ENCODE measurements around the gene NAALAD2.

NAALAD2 gene

GRCh38 chr11:90187839-90188238 lies 53.4 kb downstream of the NAALAD2 start:
- Histone ChIP-seq H3K4me1 (no peaks in the 10 kb centered on the region), H3K79me2 (no peaks in the 10 kb centered on the region), H2AFZ (no peak overlapping the region), H3K4me2 (ENCODE audit: low read length) (no peak overlapping the region), H3K27ac (no peak overlapping the region), H3K36me3 (ENCODE audit: control insufficient read depth, insufficient read depth, low read length) (no peaks in the 10 kb centered on the region), H3K27me3 (ENCODE audit: control insufficient read depth, insufficient read depth, low read length) (no peaks in the 10 kb centered on the region), H3K9ac (no peak overlapping the region), H3K4me3 (ENCODE audit: low read depth, low read length) (no peak overlapping the region), H3K9me3 (ENCODE audit: control insufficient read depth, low read length) (no peaks in the 10 kb centered on the region)
- TF ChIP-seq CTCF (IDR thresholded peaks at IDR 0.05): no peak

DNA sequence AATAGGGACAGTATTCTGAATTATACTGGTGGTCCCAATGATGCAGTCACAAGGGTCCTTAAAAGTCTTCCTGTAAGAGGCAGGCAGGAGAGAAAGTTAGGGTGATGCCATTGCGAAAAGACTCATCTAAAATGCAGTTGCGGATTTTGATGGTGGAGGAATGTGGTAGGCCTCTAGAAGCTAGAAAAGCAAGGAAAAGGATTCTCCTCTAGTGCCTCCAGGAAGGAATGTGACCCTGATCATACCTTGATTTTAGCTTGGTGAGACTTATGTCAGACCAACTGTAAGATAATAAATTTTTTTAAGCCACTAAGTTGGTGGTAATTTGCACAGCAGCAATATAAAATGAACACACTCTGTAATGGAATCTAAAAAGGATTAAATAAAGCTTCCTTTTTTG lies 54.5 kb downstream of the NAALAD2 start:
- Histone ChIP-seq H3K4me3 (ENCODE audit: low read depth, low read length) (no peak overlapping the region), H3K4me1 (no peaks in the 10 kb centered on the region), H2AFZ (no peak overlapping the region), H3K27me3 (ENCODE audit: control insufficient read depth, insufficient read depth, low read length) (no peaks in the 10 kb centered on the region), H3K9ac (no peak overlapping the region), H3K27ac (no peak overlapping the region), H3K36me3 (ENCODE audit: control insufficient read depth, insufficient read depth, low read length) (no peaks in the 10 kb centered on the region), H3K4me2 (ENCODE audit: low read length) (no peak overlapping the region), H3K9me3 (ENCODE audit: control insufficient read depth, low read length) (no peaks in the 10 kb centered on the region), H3K79me2 (no peaks in the 10 kb centered on the region)
- no peak for TF ChIP-seq CTCF (IDR thresholded peaks at IDR 0.05)

GRCh38 chr11:90192869-90193582 lies 58.6 kb downstream of the NAALAD2 start:
- no peak overlapping the region for H2AFZ ChIP-seq
- no peak overlapping the region for H3K27ac ChIP-seq
- H3K36me3 ChIP-seq (ENCODE audit: control insufficient read depth, insufficient read depth, low read length): no peaks in the 10 kb centered on the region
- H3K27me3 ChIP-seq (ENCODE audit: control insufficient read depth, insufficient read depth, low read length): no peaks in the 10 kb centered on the region
- no peak for TF ChIP-seq CTCF (IDR thresholded peaks at IDR 0.05)
- no peaks in the 10 kb centered on the region for H3K79me2 ChIP-seq
- H3K4me1 ChIP-seq: no peaks in the 10 kb centered on the region
- no peak overlapping the region for H3K9ac ChIP-seq
- no peak overlapping the region for H3K4me3 ChIP-seq (ENCODE audit: low read depth, low read length)
- no peak overlapping the region for H3K4me2 ChIP-seq (ENCODE audit: low read length)
- no peaks in the 10 kb centered on the region for H3K9me3 ChIP-seq (ENCODE audit: control insufficient read depth, low read length)

GRCh38 chr11:90197377-90197776 lies 62.9 kb downstream of the NAALAD2 start:
- no peak overlapping the region for H3K9ac ChIP-seq
- H2AFZ ChIP-seq: no peak overlapping the region
- H3K4me3 ChIP-seq (ENCODE audit: low read depth, low read length): no peak overlapping the region
- H3K27me3 ChIP-seq (ENCODE audit: control insufficient read depth, insufficient read depth, low read length): no peaks in the 10 kb centered on the region
- TF ChIP-seq CTCF (IDR thresholded peaks at IDR 0.05): no peak
- H3K4me1 ChIP-seq: no peaks in the 10 kb centered on the region
- no peak overlapping the region for H3K27ac ChIP-seq
- no peaks in the 10 kb centered on the region for H3K9me3 ChIP-seq (ENCODE audit: control insufficient read depth, low read length)
- H3K79me2 ChIP-seq: no peaks in the 10 kb centered on the region
- H3K4me2 ChIP-seq (ENCODE audit: low read length): no peak overlapping the region
- H3K36me3 ChIP-seq (ENCODE audit: control insufficient read depth, insufficient read depth, low read length): no peaks in the 10 kb centered on the region

GRCh38 chr11:90202342-90202741 lies 67.9 kb downstream of the NAALAD2 start:
- Histone ChIP-seq H3K27ac (no peak overlapping the region), H3K36me3 (ENCODE audit: control insufficient read depth, insufficient read depth, low read length) (no peaks in the 10 kb centered on the region)

More at GRCh38 chr11:90202342-90202741, 67.9 kb downstream of the NAALAD2 start:
- no peak overlapping the region for H3K9ac ChIP-seq
- TF ChIP-seq CTCF (IDR thresholded peaks at IDR 0.05): no peak
- no peak overlapping the region for H3K4me3 ChIP-seq (ENCODE audit: low read depth, low read length)
- no peaks in the 10 kb centered on the region for H3K79me2 ChIP-seq
- H3K4me2 ChIP-seq (ENCODE audit: low read length): no peak overlapping the region
- H2AFZ ChIP-seq: no peak overlapping the region
- no peaks in the 10 kb centered on the region for H3K9me3 ChIP-seq (ENCODE audit: control insufficient read depth, low read length)
- H3K27me3 ChIP-seq (ENCODE audit: control insufficient read depth, insufficient read depth, low read length): no peaks in the 10 kb centered on the region
- H3K4me1 ChIP-seq: no peaks in the 10 kb centered on the region
